GM10266 (cell line): ENCODE results near the gene DNAJC1.

ENCODE experiments used
- DNase-seq: peaks from one replicate; pipeline ENCODE4 v3.0.0; 2012; ENCODE audit errors: extremely low spot score
- CTCF ChIP-seq: IDR thresholded peaks from 2 replicates; pipeline ENCODE4 v1.5.1; 2012; ENCODE audit warnings: mild to moderate bottlenecking, low read depth; ENCODE audit not compliant: control insufficient read depth, insufficient read depth; ENCODE audit errors: missing control alignments

DNAJC1 gene

DNA sequence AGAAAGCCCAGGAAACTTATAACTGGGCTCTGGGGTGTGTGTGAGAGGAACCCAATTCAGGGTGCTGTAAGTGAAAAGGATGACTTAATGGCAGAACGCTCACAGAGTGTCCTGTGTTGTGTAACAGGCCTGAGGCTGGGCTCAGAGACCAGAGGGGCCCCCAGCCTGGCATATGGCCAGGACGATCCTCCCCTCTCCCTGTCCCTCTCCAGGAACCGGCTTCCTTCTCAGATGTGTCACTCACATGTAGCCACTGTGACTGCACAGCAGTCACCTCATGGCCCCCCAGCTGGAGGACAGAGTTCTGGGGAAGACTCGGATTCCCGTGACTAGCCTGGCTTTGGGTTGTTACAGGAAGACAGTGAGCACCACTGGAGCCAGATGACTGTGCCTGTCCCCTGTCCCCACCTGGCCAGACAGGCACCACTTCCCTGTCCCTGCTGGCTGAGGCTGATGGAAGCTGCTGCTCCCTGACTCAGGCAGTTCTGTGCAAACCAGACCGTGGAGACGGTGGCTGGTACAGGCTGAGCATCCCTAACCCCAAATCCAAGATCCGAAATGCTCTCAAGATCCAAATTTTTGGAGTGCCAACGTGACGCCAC, 249.0 kb downstream of the DNAJC1 start:
- no peak for TF ChIP-seq CTCF
- no peak for DNase-seq

DNA sequence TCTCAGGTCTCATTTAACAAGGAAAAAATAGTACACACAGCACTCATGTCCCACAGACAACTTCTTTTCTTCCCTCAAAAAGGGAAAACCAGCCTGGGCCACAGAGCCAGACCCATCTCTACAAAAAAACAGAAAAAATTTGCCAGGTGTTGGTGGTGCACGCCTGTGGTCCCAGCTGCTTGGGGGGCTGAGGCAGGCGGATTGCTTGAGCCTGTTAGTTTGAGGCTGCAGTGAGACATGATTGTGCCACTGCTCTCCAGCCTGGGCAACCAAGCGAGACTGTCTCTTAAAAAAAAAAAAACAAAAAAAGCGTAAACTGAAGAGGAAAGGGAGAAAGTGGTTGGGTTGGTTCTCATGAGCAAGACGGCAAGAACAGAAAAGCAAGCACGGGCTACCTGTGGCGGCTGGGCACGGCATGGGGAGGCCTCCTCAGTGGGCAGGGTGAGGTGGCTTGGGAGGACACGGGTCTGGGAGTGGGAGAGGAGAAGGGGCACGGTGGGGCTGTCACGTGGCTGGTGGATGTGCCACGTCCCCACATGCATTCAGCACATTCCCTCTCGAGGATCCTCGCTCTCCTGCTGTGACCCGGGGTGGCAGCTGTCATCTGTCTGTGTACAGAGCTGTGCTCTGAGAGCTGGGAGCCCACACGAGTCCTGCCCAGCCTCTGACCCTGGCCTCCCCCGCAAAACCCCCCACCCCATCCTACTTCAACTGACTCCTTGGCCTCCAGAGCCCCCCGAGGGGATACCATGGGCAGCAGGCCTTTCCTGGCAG, 249.8 kb downstream of the DNAJC1 start:
- TF ChIP-seq CTCF, result no peak
- no peak for DNase-seq

DNA sequence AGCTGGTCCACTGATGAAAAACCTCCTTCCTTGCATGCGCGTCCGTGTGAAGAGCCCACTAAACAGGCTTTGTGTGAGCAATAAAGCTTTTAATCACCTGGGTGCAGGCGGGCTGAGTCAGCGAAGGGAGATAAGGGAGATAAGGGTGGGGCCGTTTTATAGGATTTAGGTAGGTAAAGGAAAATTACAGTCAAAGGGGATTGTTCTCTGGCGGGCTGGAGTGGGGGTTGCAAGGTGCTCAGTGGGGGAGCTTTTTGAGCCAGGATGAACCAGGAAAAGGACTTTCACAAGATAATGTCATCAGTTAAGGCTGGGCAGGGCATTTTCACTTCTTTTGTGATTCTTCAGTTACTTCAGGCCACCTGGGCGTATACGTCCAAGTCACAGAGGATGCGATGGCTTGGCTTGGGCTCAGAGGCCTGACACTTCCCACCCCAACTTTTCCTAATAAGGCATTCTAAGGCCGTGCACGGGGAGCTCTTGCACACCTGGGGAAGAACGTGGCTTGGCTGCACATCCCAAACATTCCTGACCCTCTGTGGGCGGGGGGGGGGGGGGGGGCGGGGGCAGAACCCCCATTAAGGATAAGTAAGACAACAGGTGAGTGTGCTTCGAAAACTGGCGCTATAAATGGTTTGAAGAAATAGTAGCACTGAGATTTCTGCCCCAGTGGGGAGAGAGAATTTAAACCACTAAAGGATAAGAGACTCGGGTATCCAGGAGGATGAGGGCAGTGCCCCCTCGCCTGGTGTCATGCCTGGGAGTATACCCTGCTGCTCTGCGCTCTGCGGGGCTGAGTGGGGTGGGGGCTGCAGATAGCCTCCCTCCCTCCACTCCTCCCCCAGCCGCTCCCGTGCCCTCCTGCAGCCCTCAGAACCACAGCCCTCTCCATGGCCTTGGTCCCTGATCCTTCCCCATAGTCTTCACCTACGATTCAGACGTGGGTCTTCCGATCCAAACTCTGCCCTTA, 251.9 kb downstream of the DNAJC1 start:
- no peak for DNase-seq
- TF ChIP-seq CTCF, result no peak

- no peak for DNase-seq
- TF ChIP-seq CTCF, result no peak
Observed at GRCh38 chr10:21750424-21750823, 253.1 kb downstream of the DNAJC1 start.

GRCh38 chr10:21749788-21750187, 253.7 kb downstream of the DNAJC1 start:
- DNase-seq, result no peak
- no peak for TF ChIP-seq CTCF

GRCh38 chr10:21747809-21748208, 255.7 kb downstream of the DNAJC1 start:
- DNase-seq, result no peak
- no peak for TF ChIP-seq CTCF
